HepG2 (cell line): ENCODE measurements around the gene HDAC4. TPM values are rescaled to one million over a fixed set of nuclear protein-coding genes. Genes with fewer than 3 reads are reported as not detected.
A peak's percentile ranks its signal among the peaks of the same experiment; 100 is the strongest.

Experiments used
- ATAC-seq: fragments of 200-7000 bp; cut with Tn5 transposase; 3 replicates; pipeline ENCODE4 v1.9.1; 2020; ENCODE audit warnings: mild to moderate bottlenecking, moderate library complexity
- BruUV-seq: library from RNA; stranded (reverse); fragments of 400-500 nt; replicated peaks from 2 replicates; lab custom pipeline; 2021; lab: Mats Ljungman, UMichigan
- CTCF ChIA-PET: fragments of 300-600 bp; formaldehyde crosslinking; extraction: SDS; loops from one replicate; lab custom pipeline; 2021; ENCODE audit warnings: low total read pairs, inconsistent platforms, low intra/inter-chr PET ratio; lab: Yijun Ruan, JAX
- POLR2A ChIA-PET: fragments of 350-600 bp; sonication (Branson Sonifier 250); formaldehyde crosslinking; loops from one replicate; lab custom pipeline; 2020; ENCODE audit warnings: antibody characterized with exemption, inconsistent platforms; lab: Yijun Ruan, JAX
- DNase-seq: peaks from one replicate; pipeline ENCODE4 v3.0.0-alpha.2; 2015; ENCODE audit warnings: low spot score
- FAIRE-seq: peaks from 3 replicates; lab custom pipeline; 2011; peaks lifted over from hg19 to GRCh38; lab: Jason Lieb, UNC
- H2AFZ ChIP-seq: one replicate; pipeline ENCODE4 v1.6.1; 2011; ENCODE audit warnings: low read length, inconsistent platforms
- H3K27ac ChIP-seq: fragments of 300-600 bp; 3 replicates; pipeline ENCODE4 v1.8.0; 2011; ENCODE audit warnings: mixed run types, mild to moderate bottlenecking, mixed read lengths, low read length, inconsistent platforms; ENCODE audit not compliant: insufficient read depth; ENCODE audit errors: extremely low read length
- H3K27me3 ChIP-seq, 2 experiments: fragments of 200-600 bp in 1 of 2; 2 replicates in 1 of 2; 3 replicates in 1 of 2; pipeline versions ENCODE4 v1.6.0 to v1.8.0; 2011; ENCODE audit warnings: low read length in 2 of 2, mild to moderate bottlenecking in 2 of 2, moderate library complexity in 2 of 2, inconsistent platforms in 1 of 2; ENCODE audit not compliant: insufficient read depth in 2 of 2, control insufficient read depth in 1 of 2
- H3K36me3 ChIP-seq, 2 experiments: fragments of 200-600 bp in 1 of 2; replicated peaks in 1 of 2; 2 replicates in 1 of 2; 3 replicates in 1 of 2; pipeline versions ENCODE4 v1.5.1 to v1.8.0; 2011; ENCODE audit warnings: low read length in 2 of 2, inconsistent platforms in 1 of 2; ENCODE audit not compliant: insufficient read depth in 2 of 2, control insufficient read depth in 1 of 2
- H3K4me1 ChIP-seq: 2 replicates; pipeline ENCODE4 v1.5.1; 2012; ENCODE audit warnings: low read length, inconsistent platforms; ENCODE audit not compliant: insufficient read depth
- H3K4me2 ChIP-seq: 2 replicates; pipeline ENCODE4 v1.6.0; 2011; ENCODE audit warnings: low read depth, low read length, inconsistent platforms
- H3K4me3 ChIP-seq, 3 experiments: fragments of 200-600 bp in 1 of 3; sonication (generic), shearing (Covaris generic) in 1 of 3; replicated peaks in 1 of 3; 2 replicates each; pipeline ENCODE4 v1.5.1; 2011 to 2016; ENCODE audit warnings: low read length in 3 of 3, inconsistent platforms in 2 of 3, low read depth in 2 of 3, mild to moderate bottlenecking in 2 of 3, control low read depth in 1 of 3, mixed read lengths in 1 of 3; ENCODE audit not compliant: insufficient read depth in 1 of 3
- H3K79me2 ChIP-seq: one replicate; pipeline ENCODE4 v1.6.1; 2011; ENCODE audit warnings: low read length, inconsistent platforms; ENCODE audit not compliant: insufficient read depth
- H3K9ac ChIP-seq: 2 replicates; pipeline ENCODE4 v1.6.0; 2011; ENCODE audit warnings: mild to moderate bottlenecking, low read depth, low read length, inconsistent platforms; ENCODE audit not compliant: insufficient read depth
- H3K9me3 ChIP-seq: 2 replicates; pipeline ENCODE4 v1.5.1; 2012; ENCODE audit warnings: mild to moderate bottlenecking, low read length
- H4K20me1 ChIP-seq: 2 replicates; pipeline ENCODE4 v1.6.0; 2011; ENCODE audit warnings: inconsistent platforms, mild to moderate bottlenecking, low read length, moderate library complexity; ENCODE audit not compliant: insufficient read depth
- AGO1 ChIP-seq: fragments of 200-400 bp; formaldehyde crosslinking; IDR thresholded peaks from 2 replicates; pipeline ENCODE4 v1.6.1; 2017; ENCODE audit warnings: mild to moderate bottlenecking, low read depth, low read length, moderate library complexity; ENCODE audit not compliant: poor library complexity, severe bottlenecking
- AGO2 ChIP-seq: fragments of 200-400 bp; formaldehyde crosslinking; optimal IDR thresholded peaks from 2 replicates; pipeline ENCODE3; 2017; ENCODE audit warnings: mild to moderate bottlenecking, low read depth, low read length, moderate library complexity
- E2F5 ChIP-seq: sonication (generic); formaldehyde crosslinking; conservative IDR thresholded peaks from 2 replicates; pipeline ENCODE4 v1.4.0; 2020; ENCODE audit warnings: missing genetic modification reagents
- ETS1 ChIP-seq: sonication (generic); formaldehyde crosslinking; IDR thresholded peaks from 2 replicates; pipeline ENCODE4 v1.4.0; 2020; ENCODE audit warnings: missing genetic modification reagents
- PHF5A ChIP-seq: IDR thresholded peaks from one replicate; pipeline ENCODE4 v1.6.1; 2018; ENCODE audit warnings: low read depth, missing genetic modification reagents; ENCODE audit not compliant: unreplicated experiment
- RARG ChIP-seq: sonication (generic); formaldehyde crosslinking; IDR thresholded peaks from 2 replicates; pipeline ENCODE4 v1.4.0; 2020; ENCODE audit warnings: low read depth, mild to moderate bottlenecking, missing genetic modification reagents
- SCMH1 ChIP-seq: sonication (generic); formaldehyde crosslinking; IDR thresholded peaks from 2 replicates; pipeline ENCODE4 v1.9.0; 2021; ENCODE audit warnings: missing genetic modification reagents, mild to moderate bottlenecking, borderline replicate concordance
- THAP9 ChIP-seq: sonication (generic); formaldehyde crosslinking; IDR thresholded peaks from 2 replicates; pipeline ENCODE4; 2020; ENCODE audit warnings: missing genetic modification reagents, mild to moderate bottlenecking, borderline replicate concordance
- THRA ChIP-seq: sonication (generic); formaldehyde crosslinking; IDR thresholded peaks from 2 replicates; pipeline ENCODE4 v1.4.0; 2020; ENCODE audit warnings: missing genetic modification reagents, borderline replicate concordance
- ZFX ChIP-seq: sonication (generic); formaldehyde crosslinking; IDR thresholded peaks from 2 replicates; pipeline ENCODE4 v1.4.0; 2020; ENCODE audit warnings: mild to moderate bottlenecking, low read depth, missing genetic modification reagents, moderate library complexity
- ZKSCAN5 ChIP-seq: sonication (generic); formaldehyde crosslinking; IDR thresholded peaks from 2 replicates; pipeline ENCODE4 v1.5.1; 2020; ENCODE audit warnings: mild to moderate bottlenecking, missing genetic modification reagents
- WGBS: methylation state at CpG from one replicate; pipeline ENCODE4 v1.1.6; 2017; ENCODE audit warnings: low lambda C conversion rate; 5-methylcytosine and 5-hydroxymethylcytosine counted together
- in situ Hi-C: cut with HindIII; loops from 2 replicates; pipeline ENCODE4 v1.10.0; 2017; ENCODE audit warnings: low pct_unique_long_range_greater_than_20kb; ENCODE audit not compliant: extremely low pct_ligation_motif_present
- intact Hi-C: fragments of 100-400 bp; cut with micrococcal nuclease; formaldehyde crosslinking; loops from one replicate; pipeline ENCODE4 v1.10.0; 2022; ENCODE audit not compliant: unreplicated experiment
- polyA plus RNA-seq, 8 experiments: library from polyadenylated mRNA; depleted of rRNA in 3 of 8; stranded (reverse) in 7 of 8; unstranded in 1 of 8; fragments of >200 nt; fragmentation: Illumina TruSeq in 4 of 8; extraction: Trizol in 4 of 8; gene quantifications; 2 replicates each; pipeline versions ENCODE4 v1.2.1 to v1.2.3, GENCODE V29; 2011 to 2016; ENCODE audit warnings: low read depth in 4 of 8, missing spikeins in 1 of 8, mixed read lengths in 1 of 8; ENCODE audit not compliant: insufficient read depth in 1 of 8
- total RNA-seq, 5 experiments: library from RNA; depleted of rRNA; stranded (reverse); fragments of >200 nt; fragmentation: Illumina TruSeq; extraction: Trizol; gene quantifications; 2 replicates each; pipeline ENCODE4 v1.2.3, GENCODE V29; 2016; ENCODE audit warnings: low read depth in 1 of 5

Gene HDAC4
- total and polyA plus RNA-seq, 2 of the 13 experiments (the other 11 are each of a cell fraction or from before 2014, with no cell fraction given) = 10.1 to 11.5 TPM

- intact Hi-C loops = no loop called here
- Histone ChIP-seq H3K27ac (no peak overlapping the region), H3K79me2 (peaks cover 46% of the 10 kb centered on the region), H3K36me3 (no peaks in the 10 kb centered on the region; a peak in 1 of 5 replicates), H3K4me3 (no peak overlapping the region), H2AFZ (no peak overlapping the region), H3K9me3 (no peaks in the 10 kb centered on the region), H4K20me1 (peaks cover 13% of the 10 kb centered on the region; the same call in 1 of the 2 replicates), H3K4me2 (no peak overlapping the region), H3K27me3 (no peaks in the 10 kb centered on the region), H3K4me1 (peaks cover 6% of the 10 kb centered on the region; the same call in 1 of the 2 replicates), H3K9ac (no peak overlapping the region)
- DNase-seq (no peak), FAIRE-seq (no peak), ATAC-seq (no peak)
- TF ChIP-seq ZKSCAN5 (CRISPR knock-in tag) (no peak), AGO2 (peak; percentile 61), SCMH1 (no peak)
- in situ Hi-C loops = no loop called here
- POLR2A ChIA-PET = no interaction called here
- 97% methylated on average over 24 of the region's 24 CpGs for WGBS
- CTCF ChIA-PET = no interaction called here
- no TSS peak for BruUV-seq
Measured at GRCh38 chr2:239331560-239331959, 69.3 kb downstream of the HDAC4 start.

DNA sequence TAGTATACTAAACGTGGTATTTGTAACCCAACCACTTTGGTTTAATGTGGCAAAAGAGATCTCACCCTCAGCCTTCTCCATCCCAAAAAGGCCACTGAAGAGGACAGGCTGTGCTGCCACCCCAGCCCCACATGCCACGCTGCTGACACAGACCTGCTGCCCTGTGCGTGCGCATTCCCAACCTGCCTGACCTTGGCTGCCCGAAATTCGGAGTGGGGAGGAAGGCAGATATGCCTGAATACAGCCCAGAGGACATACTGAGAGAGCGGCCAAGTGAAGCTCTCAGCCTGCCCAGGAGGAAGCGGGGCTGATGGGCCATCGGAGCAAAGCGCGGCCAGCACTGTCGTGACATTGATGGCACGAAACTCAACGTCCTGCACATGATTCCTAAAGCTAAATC lies 70.0 kb downstream of the HDAC4 start:
- WGBS = 96% methylated on average over 14 of the region's 14 CpGs
- TF ChIP-seq RARG (CRISPR knock-in tag) = no peak
- no peak for TF ChIP-seq AGO1
- TF ChIP-seq E2F5 (CRISPR knock-in tag) = no peak
- no peak for TF ChIP-seq THRA (CRISPR knock-in tag)
- no peak for TF ChIP-seq ETS1 (CRISPR knock-in tag)
- no peak for TF ChIP-seq THAP9 (CRISPR knock-in tag)
- no peak for TF ChIP-seq PHF5A
- TF ChIP-seq ZFX = no peak

More for the DNA sequence above, 70.0 kb downstream of the HDAC4 start:
- Histone ChIP-seq H4K20me1 (peaks cover 13% of the 10 kb centered on the region; the same call in 1 of the 2 replicates), H2AFZ (no peak overlapping the region), H3K27ac (no peak overlapping the region), H3K9ac (no peak overlapping the region), H3K4me2 (no peak overlapping the region), H3K4me1 (peaks cover 6% of the 10 kb centered on the region; the same call in 1 of the 2 replicates), H3K9me3 (no peaks in the 10 kb centered on the region), H3K36me3 (no peaks in the 10 kb centered on the region; a peak in 1 of 5 replicates), H3K4me3 (no peak overlapping the region), H3K27me3 (no peaks in the 10 kb centered on the region), H3K79me2 (peaks cover 47% of the 10 kb centered on the region)
- in situ Hi-C loops = no loop called here
- DNase-seq (no peak), FAIRE-seq (no peak), ATAC-seq (no peak)
- ChIA-PET POLR2A (no interaction called here), CTCF (no interaction called here)
- BruUV-seq = no TSS peak
- intact Hi-C loops = loop anchor here (1.0 kb wide), 1 partner anchor 16 kb away; no protein-coding TSS in a partner anchor
